ENCODE measurements around the gene MAPRE2.

Gene MAPRE2

DNA sequence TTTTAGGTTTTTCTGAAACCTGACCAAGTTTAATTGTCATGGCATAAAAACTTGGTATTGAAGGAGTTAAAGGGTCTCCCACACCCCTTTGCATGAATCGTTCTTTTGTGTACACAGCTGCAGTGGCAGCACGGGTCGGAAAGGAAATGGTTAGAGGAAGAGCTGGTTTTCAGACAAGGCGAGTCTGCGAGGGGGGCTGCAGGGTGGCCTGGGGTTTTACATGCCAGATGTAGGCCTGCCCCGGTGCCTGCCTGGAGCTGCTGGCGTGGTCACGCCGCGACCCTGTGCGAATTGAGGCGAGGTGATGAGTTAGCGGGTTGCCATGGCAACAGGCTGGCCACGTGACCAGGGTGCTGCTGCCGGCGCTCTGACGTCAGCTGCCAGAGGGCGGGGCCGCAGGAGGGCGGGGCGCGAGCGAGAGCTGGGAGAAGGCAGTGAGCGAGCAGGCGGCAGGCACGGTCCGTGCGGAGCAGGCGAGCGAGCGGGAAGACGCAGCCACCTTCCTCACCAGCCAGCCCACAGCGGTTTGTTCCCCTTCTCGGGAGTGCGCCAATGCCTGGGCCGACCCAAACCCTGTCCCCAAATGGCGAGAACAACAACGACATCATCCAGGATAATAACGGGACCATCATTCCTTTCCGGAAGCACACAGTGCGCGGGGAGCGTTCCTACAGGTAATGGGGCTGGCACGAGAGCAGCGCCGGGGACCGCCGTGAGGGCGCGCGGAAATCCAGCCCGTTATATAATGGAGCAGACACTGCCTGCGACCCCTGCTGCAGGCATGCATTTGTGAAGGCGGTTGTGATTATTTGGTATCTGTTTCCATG lies at the start of gene MAPRE2:
TSS of gene MAPRE2 (plus strand) at position 426 of the 827 bp plus-strand sequence. CDS start at position 553, 127 bp downstream.
- DNase-seq = peak; percentile 88 to 91

- DNase-seq = no peak
Measured at GRCh38 chr18:34991561-34991960, 49.7 kb upstream of the MAPRE2 start.

DNA sequence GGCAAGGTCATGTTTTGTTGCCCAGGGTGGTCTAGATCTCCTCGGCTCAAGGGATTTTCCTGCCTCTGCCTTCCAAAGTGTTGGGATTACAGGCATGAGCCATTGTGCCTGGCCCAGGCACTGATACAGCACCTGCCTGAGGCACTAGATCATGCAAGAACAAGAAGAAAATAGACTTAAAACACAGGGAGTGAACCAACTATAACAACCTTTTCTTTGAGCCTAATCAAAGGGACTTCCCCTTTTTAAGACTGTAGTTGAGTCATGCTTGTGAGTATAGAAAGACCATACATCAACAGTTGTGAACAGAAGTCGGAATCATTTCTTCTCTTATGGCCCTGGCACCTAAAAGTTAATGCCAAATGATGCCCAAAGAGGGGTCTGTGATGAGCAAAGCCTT lies 47.9 kb upstream of the MAPRE2 start:
- DNase-seq = no peak

GRCh38 chr18:34995746-34996145 lies 45.5 kb upstream of the MAPRE2 start:
- no peak for DNase-seq

DNA sequence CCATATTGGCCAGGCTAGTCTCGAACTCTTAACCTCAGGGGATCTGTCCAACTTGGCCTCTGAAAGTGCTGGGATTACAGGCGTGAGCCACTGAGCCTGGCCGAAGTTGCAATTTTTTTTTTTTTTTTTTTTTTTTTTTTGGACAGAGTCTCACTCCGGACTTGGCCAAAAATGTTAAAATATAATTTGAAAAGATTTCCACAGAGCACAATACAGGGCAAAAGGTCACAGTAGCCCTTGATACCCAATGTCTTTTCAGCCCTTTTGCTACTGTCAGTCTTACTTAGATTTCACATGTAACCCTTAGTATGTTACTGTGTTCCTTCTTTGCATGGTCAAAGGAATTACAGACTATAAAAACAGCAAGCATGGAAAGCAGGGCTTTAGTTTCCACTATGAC lies 42.6 kb upstream of the MAPRE2 start:
- no peak for DNase-seq

- no peak for DNase-seq
Measured at GRCh38 chr18:34999756-35000289, 41.4 kb upstream of the MAPRE2 start.

- DNase-seq = no peak
Measured at GRCh38 chr18:35000457-35000856, 40.8 kb upstream of the MAPRE2 start.

GRCh38 chr18:35002120-35002519 lies 39.1 kb upstream of the MAPRE2 start:
- DNase-seq = no peak

DNA sequence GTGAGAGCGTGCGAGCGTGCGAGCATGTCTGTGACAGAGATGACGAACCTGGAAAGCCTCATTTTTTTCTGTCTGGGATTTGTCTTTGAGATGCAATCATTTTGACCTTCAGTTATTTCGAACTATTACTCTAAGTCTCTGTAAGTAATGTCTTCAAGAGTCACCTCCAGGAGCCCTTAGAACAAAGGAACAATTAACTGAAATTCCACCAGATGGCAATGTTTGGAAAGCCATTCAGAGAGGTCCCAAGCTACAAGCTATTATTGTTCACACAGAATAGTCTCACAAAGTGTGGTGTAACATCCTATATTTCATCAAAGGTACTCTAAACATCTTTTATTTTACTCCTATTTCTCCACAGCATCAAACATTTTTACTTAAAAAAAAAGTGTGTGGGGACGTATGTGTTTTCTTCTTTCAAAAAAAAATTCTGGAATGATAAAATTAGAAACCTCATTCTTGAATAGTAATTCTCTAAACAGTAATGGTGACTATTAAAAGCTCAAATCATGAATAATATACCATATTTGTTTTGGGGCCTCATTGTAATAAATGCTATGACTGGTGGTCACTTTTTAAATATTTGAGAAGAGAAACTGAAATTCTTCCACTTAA lies 35.1 kb upstream of the MAPRE2 start:
- peak; percentile 17 to 60 for DNase-seq

DNA sequence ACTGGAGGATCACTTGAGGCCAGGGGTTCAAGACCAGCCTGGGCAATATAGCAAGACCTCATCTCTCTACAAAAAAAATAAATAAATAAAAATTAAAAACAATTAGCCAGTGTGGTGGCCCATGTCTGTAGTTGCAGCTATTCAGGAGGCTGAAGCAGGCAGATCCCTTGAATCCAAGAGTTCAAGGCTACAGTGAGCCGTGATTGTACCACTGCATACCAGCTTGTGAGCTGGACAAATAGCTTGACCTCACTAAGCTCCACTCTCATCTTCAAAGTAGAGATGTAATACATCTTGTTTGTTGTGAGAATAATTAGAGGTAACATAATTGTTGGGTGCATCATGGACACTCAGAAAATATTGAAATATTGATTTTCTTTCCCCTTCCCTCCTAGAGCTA lies 31.1 kb upstream of the MAPRE2 start:
- DNase-seq = no peak

- no peak for DNase-seq
Measured at GRCh38 chr18:35010993-35011392, 30.2 kb upstream of the MAPRE2 start.

- no peak for DNase-seq
Measured at GRCh38 chr18:35019933-35020332, 21.3 kb upstream of the MAPRE2 start.

DNA sequence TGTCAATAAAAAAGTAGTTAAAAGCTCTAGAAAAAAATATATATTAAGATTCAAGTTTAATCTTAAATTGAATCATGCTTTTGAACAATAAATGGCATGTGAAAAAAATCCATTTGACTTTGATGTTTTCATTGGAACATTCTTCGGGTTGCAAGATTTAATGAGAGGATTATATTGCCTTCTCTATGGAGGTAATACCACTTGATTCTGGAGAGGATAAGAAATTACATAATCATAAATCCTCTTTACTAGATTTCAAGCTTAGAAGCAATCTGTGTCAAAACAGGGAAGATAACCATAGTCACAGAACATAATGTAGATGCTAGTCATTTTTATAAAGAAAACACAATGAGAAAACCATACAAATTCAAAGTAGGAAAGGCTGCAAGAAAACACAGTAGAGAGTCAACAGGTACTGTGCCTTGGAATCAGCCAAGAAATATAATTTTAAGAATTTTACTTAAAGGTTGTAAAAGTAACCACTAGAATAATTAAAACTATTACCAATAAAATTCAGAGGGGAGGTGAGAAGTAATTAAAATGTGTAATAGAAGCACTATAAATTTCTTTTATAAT lies 18.7 kb upstream of the MAPRE2 start:
- no peak for DNase-seq

GRCh38 chr18:35024196-35024595 lies 17.0 kb upstream of the MAPRE2 start:
- DNase-seq = no peak

GRCh38 chr18:35024965-35025364 lies 16.2 kb upstream of the MAPRE2 start:
- no peak for DNase-seq

DNA sequence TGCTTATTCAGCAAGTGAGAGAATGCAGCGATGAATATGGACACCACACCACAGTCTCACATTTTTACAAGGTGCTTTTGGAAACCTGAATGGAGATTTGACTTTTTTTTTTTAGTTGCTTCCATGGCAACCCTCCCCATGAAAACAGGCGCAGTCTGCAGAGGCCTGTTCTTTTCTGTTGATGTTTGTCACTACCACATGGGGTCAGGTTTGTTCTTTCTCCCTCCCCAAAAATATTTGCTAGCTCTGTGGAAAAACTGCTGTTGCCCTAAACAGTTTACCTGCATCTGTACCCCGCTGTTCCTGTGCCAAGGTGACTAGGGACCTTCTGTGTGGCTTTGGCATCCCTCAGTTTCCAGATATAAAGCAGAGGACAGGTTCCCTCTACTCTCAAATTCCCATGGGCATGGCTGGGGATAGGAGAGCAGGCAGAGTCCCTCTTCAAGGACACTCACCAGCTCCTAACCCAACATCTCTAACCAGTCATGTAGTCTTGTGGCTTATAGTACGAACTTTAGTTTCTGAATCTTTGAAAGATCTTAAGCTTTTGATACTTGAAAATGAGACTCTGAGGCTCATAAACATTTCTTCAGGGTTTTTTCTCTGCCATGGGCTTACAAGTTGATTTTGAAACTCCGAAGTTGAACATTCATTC lies 14.7 kb upstream of the MAPRE2 start:
- DNase-seq = no peak

- DNase-seq = no peak
Measured at GRCh38 chr18:35027206-35027605, 14.0 kb upstream of the MAPRE2 start.

GRCh38 chr18:35028536-35028935 lies 12.7 kb upstream of the MAPRE2 start:
- DNase-seq = no peak

DNA sequence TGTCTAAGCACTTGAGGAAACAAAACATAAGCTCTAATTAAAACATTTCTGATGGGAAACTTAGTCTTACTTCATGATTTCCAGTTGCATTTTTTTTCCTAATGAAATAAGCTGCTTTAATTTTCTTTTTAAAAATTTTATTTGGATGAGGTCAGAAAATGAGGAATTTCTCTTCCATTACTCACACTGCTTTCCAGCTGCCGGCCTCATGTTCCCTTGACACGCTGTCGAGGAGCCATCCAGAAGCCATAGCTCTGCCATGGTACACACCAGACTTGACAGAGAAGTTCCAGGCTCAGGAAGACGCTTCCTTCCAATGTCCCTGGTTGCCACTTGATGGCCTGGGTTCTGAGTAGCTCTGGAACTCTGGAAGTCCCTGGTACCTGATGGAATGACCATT lies 12.1 kb upstream of the MAPRE2 start:
- no peak for DNase-seq

DNA sequence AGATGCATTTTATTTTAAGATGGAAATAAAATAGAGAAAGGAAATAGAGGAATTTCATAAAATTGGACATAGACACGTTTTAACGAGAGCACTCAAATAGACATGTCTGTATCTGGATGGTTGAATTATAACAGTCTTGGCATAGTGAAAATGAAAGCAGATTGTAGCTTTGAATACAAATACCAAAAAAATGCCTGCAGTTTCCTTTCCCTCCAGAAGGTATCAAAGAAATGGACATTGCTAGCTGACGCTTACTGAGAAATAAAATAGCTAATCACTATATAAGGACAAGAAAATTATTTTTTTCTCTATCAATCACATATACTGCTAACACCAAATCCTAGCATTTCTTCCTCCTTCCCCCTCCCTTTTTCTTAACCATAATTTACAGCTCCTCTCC lies 11.4 kb upstream of the MAPRE2 start:
- no peak for DNase-seq

GRCh38 chr18:35030277-35030989 lies 10.8 kb upstream of the MAPRE2 start:
- DNase-seq = no peak

GRCh38 chr18:35032113-35032512 lies 9.1 kb upstream of the MAPRE2 start:
- no peak for DNase-seq

DNA sequence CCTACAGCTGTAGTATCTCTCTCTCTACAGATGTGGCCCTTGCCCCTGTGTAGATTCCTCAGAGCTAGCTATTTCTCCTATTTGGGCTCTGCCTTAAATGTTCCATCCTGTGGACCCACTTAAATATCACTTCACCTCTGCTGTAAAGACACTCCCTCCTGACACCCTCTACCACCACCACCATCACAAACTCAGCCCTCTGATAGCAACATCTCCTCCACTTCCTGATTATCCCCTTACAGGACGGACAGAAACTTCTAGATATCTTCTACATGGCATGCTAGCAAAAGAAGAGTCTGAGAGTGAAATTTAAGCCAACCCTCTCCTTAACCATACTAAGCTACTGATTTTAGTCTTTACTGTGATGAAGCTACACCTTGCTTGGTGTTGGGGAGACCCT lies 3.2 kb upstream of the MAPRE2 start:
- DNase-seq = no peak
